ENCODE measurements around the gene MAGI3. TPM values are rescaled to one million over a fixed set of nuclear protein-coding genes. Genes with fewer than 3 reads are reported as not detected.

Gene MAGI3
- total RNA-seq, 1 experiment from 2014 or later, result 7.2 TPM

DNA sequence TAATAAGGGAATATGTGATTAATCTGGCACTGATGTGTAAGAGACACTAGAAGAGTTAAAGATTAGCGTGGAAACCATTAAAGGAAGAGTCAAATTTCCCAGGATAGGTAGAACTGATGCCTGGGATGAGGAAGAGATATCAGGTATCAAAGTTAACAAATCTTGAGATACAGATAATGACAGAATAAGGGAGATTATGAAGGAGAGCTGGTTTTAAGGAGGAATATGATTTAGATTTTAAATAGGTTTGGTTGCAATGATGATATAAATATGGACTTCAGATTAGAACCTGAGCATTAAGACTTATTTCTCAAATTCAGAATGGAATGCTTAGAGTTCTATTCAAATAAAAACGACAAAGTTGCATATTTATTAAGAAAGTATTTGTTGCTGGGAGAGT, 26.2 kb downstream of the MAGI3 start:
- no peak overlapping the region for H3K4me2 ChIP-seq (ENCODE audit: low read length)
- CTCF ChIA-PET, result no interaction called here
- no peak overlapping the region for H2AFZ ChIP-seq (ENCODE audit: low read length)
- no TSS peak for BruUV-seq (replicated peaks)
- no peak overlapping the region for H3K4me3 ChIP-seq (ENCODE audit: low read length)
- ATAC-seq, result no peak
- H3K9me3 ChIP-seq (ENCODE audit: low read length), result no peaks in the 10 kb centered on the region
- intact Hi-C loops (cut with micrococcal nuclease), result no loop called here
- no peaks in the 10 kb centered on the region for H3K27me3 ChIP-seq (ENCODE audit: low read length)
- POLR2A ChIA-PET (ENCODE audit: unreplicated experiment), result no interaction called here
- no peaks in the 10 kb centered on the region for H3K79me2 ChIP-seq (ENCODE audit: low read length)
- H3K9ac ChIP-seq (ENCODE audit: low read length), result no peak overlapping the region
- DNase-seq, result no peak
- peaks cover 6% of the 10 kb centered on the region; the same call in 1 of the 2 replicates for H4K20me1 ChIP-seq (ENCODE audit: low read length)
- no peaks in the 10 kb centered on the region for H3K9me2 ChIP-seq (replicated peaks; ENCODE audit: low read length)
- peaks cover 4% of the 10 kb centered on the region; the same call in 1 of the 2 replicates for H3K4me1 ChIP-seq (ENCODE audit: insufficient read depth, low read length)
- H3K27ac ChIP-seq (ENCODE audit: low read length), result no peak overlapping the region
- H3K36me3 ChIP-seq (ENCODE audit: low read depth, low read length), result no peaks in the 10 kb centered on the region
- peaks cover 9% of the 10 kb centered on the region for H3F3A ChIP-seq (ENCODE audit: low read length, unreplicated experiment)
- TF ChIP-seq EZH2phosphoT487 (IDR thresholded peaks at IDR 0.05; ENCODE audit: borderline replicate concordance, low read length), result no peak
- TF ChIP-seq EZH2 (IDR thresholded peaks at IDR 0.05; ENCODE audit: low read length, unreplicated experiment), result no peak

DNA sequence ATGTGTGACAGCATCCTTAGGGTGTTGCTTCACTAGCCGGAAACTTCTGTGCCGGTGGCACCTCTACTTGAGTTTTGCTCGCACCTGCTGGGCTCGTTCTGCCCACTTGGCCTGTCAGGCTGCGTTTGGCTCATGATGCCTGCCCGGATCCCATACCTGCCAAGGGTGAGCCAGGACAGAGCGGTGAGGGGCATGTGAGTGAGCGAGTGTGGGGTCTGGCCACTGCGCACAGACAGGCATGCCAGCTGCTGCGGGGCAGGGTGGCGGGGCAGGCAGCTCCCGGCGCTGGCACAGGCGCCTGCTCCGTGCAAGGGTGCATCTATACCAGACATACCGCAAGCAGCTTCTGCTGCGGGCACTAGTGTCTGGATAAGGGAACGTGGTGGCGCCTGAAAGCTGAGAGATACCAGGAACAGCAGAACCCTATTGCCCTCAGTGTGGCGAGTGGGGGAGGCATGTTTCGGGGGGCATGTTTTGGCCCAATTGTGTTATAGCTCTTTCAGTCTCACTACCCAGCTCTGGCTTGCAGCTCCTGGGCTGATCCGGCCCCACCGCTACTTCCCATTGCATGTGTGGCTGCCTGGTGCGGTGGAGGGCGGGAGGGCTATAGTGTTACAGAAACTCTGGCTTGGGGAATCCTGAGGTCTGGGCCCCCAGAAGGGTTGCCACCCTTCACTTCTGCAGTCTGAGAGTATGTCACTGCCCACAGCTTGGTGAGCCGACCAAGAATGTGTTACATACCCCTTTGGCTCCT, 32.2 kb downstream of the MAGI3 start:
- ChIA-PET POLR2A (ENCODE audit: unreplicated experiment) (no interaction called here), CTCF (no interaction called here)
- Histone ChIP-seq H3K36me3 (ENCODE audit: low read depth, low read length) (no peaks in the 10 kb centered on the region), H3K79me2 (ENCODE audit: low read length) (no peaks in the 10 kb centered on the region), H3K27ac (ENCODE audit: low read length) (no peak overlapping the region), H3K4me2 (ENCODE audit: low read length) (no peak overlapping the region), H3K4me3 (ENCODE audit: low read length) (no peak overlapping the region), H3K9me2 (replicated peaks; ENCODE audit: low read length) (no peaks in the 10 kb centered on the region), H3K4me1 (ENCODE audit: insufficient read depth, low read length) (peaks cover 4% of the 10 kb centered on the region; the same call in 1 of the 2 replicates), H2AFZ (ENCODE audit: low read length) (no peak overlapping the region), H3K9me3 (ENCODE audit: low read length) (no peaks in the 10 kb centered on the region), H3K9ac (ENCODE audit: low read length) (no peak overlapping the region), H3K27me3 (ENCODE audit: low read length) (no peaks in the 10 kb centered on the region), H4K20me1 (ENCODE audit: low read length) (no peaks in the 10 kb centered on the region), H3F3A (ENCODE audit: low read length, unreplicated experiment) (no peaks in the 10 kb centered on the region)
- no peak for ATAC-seq
- intact Hi-C loops (cut with micrococcal nuclease), result no loop called here
- DNase-seq, result no peak
- BruUV-seq (replicated peaks), result no TSS peak
- TF ChIP-seq, protein P1, sequence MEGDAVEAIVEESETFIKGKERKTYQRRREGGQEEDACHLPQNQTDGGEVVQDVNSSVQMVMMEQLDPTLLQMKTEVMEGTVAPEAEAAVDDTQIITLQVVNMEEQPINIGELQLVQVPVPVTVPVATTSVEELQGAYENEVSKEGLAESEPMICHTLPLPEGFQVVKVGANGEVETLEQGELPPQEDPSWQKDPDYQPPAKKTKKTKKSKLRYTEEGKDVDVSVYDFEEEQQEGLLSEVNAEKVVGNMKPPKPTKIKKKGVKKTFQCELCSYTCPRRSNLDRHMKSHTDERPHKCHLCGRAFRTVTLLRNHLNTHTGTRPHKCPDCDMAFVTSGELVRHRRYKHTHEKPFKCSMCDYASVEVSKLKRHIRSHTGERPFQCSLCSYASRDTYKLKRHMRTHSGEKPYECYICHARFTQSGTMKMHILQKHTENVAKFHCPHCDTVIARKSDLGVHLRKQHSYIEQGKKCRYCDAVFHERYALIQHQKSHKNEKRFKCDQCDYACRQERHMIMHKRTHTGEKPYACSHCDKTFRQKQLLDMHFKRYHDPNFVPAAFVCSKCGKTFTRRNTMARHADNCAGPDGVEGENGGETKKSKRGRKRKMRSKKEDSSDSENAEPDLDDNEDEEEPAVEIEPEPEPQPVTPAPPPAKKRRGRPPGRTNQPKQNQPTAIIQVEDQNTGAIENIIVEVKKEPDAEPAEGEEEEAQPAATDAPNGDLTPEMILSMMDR (conservative IDR thresholded peaks at IDR 0.05; ENCODE audit: low read depth, low read length), result no peak
- no peak for TF ChIP-seq EZH2 (IDR thresholded peaks at IDR 0.05; ENCODE audit: low read length, unreplicated experiment)
- no peak for TF ChIP-seq EZH2phosphoT487 (IDR thresholded peaks at IDR 0.05; ENCODE audit: borderline replicate concordance, low read length)

DNA sequence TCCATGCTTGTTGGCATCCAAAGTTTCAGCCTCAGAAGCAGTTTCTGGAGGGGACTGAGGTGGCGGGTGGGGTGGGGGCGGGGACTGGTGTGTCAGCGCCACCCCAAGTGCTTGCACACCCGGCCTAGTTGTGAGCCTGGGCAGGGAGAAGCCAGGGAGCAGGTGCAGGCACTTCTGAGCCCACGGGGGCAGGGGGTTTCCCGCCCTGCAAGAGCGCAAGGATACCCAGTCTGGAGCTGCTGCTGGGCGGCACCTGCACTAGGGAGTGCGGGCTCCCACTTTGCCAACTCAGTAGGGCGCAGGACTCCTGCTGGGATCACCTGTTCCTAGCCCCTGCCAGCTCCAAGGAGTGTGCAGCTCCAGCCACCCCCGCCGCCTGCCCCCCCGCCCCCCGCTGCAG, 33.5 kb downstream of the MAGI3 start:
- no peaks in the 10 kb centered on the region for H3K36me3 ChIP-seq (ENCODE audit: low read depth, low read length)
- no peaks in the 10 kb centered on the region for H3K27me3 ChIP-seq (ENCODE audit: low read length)
- H3F3A ChIP-seq (ENCODE audit: low read length, unreplicated experiment), result no peaks in the 10 kb centered on the region
- H3K9ac ChIP-seq (ENCODE audit: low read length), result no peak overlapping the region
- no peaks in the 10 kb centered on the region for H3K9me3 ChIP-seq (ENCODE audit: low read length)
- intact Hi-C loops (cut with micrococcal nuclease), result no loop called here
- no peaks in the 10 kb centered on the region for H4K20me1 ChIP-seq (ENCODE audit: low read length)
- ChIA-PET CTCF (no interaction called here), POLR2A (ENCODE audit: unreplicated experiment) (no interaction called here)
- TF ChIP-seq EZH2phosphoT487 (IDR thresholded peaks at IDR 0.05; ENCODE audit: borderline replicate concordance, low read length) (no peak), EZH2 (IDR thresholded peaks at IDR 0.05; ENCODE audit: low read length, unreplicated experiment) (no peak)
- TF ChIP-seq, protein P1 (conservative IDR thresholded peaks at IDR 0.05; ENCODE audit: low read depth, low read length), result no peak
- no peak overlapping the region for H3K4me3 ChIP-seq (ENCODE audit: low read length)
- H3K9me2 ChIP-seq (replicated peaks; ENCODE audit: low read length), result no peaks in the 10 kb centered on the region
- ATAC-seq (no peak), DNase-seq (no peak)
- H3K4me1 ChIP-seq (ENCODE audit: insufficient read depth, low read length), result peaks cover 4% of the 10 kb centered on the region; the same call in 1 of the 2 replicates
- no peak overlapping the region for H3K27ac ChIP-seq (ENCODE audit: low read length)
- H2AFZ ChIP-seq (ENCODE audit: low read length), result no peak overlapping the region
- H3K79me2 ChIP-seq (ENCODE audit: low read length), result no peaks in the 10 kb centered on the region
- no peak overlapping the region for H3K4me2 ChIP-seq (ENCODE audit: low read length)
- BruUV-seq (replicated peaks), result no TSS peak

All from PC-3 (cell line).